K562 (cell line): ENCODE results near the gene CCR2. TPM values are rescaled to one million over a fixed set of nuclear protein-coding genes. Genes with fewer than 3 reads are reported as not detected.
"Not testable (repeated sequence)": the region's sequence is repeated elsewhere in the genome, so short reads cannot be mapped to it uniquely, and the experiment has no call there.

Experiments used
- ATAC-seq: fragments of 200-7000 bp; cut with Tn5 transposase; 3 replicates; pipeline ENCODE4 v1.9.1; 2020; ENCODE audit warnings: moderate library complexity
- BruUV-seq: library from RNA; stranded (reverse); fragments of 400-500 nt; replicated peaks from 2 replicates; lab custom pipeline; 2021; lab: Mats Ljungman, UMichigan
- CTCF ChIA-PET: fragments of 300-600 bp; formaldehyde crosslinking; extraction: SDS; loops from one replicate; lab custom pipeline; 2021; ENCODE audit warnings: low intra/inter-chr PET ratio; lab: Yijun Ruan, JAX
- POLR2A ChIA-PET: fragments of 300-600, 350-650 bp; sonication (Branson Sonifier 250); formaldehyde crosslinking; extraction: SDS; loops from one replicate; lab custom pipeline; 2021; ENCODE audit warnings: antibody characterized with exemption, inconsistent platforms; lab: Yijun Ruan, JAX
- DNase-seq, 4 experiments: peaks; one replicate each; pipeline versions ENCODE4 v3.0.0 to v3.0.0-alpha.2; 2011 to 2018; ENCODE audit warnings: low spot score in 3 of 4, mixed read lengths in 3 of 4; ENCODE audit errors: extremely low read depth in 1 of 4
- FAIRE-seq: peaks from 2 replicates; lab custom pipeline; 2011; peaks lifted over from hg19 to GRCh38; lab: Jason Lieb, UNC
- H2AFZ ChIP-seq: 2 replicates; pipeline ENCODE4 v1.6.0; 2011; ENCODE audit warnings: low read depth, low read length, control low read depth, inconsistent platforms
- H3K27ac ChIP-seq: fragments of 200-600 bp; 3 replicates; pipeline ENCODE4 v1.8.0; 2011; ENCODE audit warnings: low read depth, mild to moderate bottlenecking, control low read depth, inconsistent platforms, low read length, moderate library complexity, mixed read lengths; ENCODE audit errors: extremely low read depth
- H3K27me3 ChIP-seq, 2 experiments: fragments of 300-600 bp in 1 of 2; 2 replicates in 1 of 2; 3 replicates in 1 of 2; pipeline versions ENCODE4 v1.6.0 to v1.8.0; 2011; ENCODE audit warnings: inconsistent platforms in 2 of 2, low read length in 2 of 2, mild to moderate bottlenecking in 1 of 2, mixed read lengths in 1 of 2, moderate library complexity in 1 of 2; ENCODE audit not compliant: control insufficient read depth in 2 of 2, insufficient read depth in 2 of 2
- H3K36me3 ChIP-seq: fragments of 300-600 bp; 3 replicates; pipeline ENCODE4 v1.8.0; 2011; ENCODE audit warnings: mild to moderate bottlenecking, low read length, inconsistent platforms; ENCODE audit not compliant: control insufficient read depth, insufficient read depth
- H3K4me1 ChIP-seq, 2 experiments: fragments of 200-600 bp in 1 of 2; replicated peaks in 1 of 2; 2 replicates in 1 of 2; 3 replicates in 1 of 2; pipeline versions ENCODE4 v1.5.1 to v1.8.0; 2011; ENCODE audit warnings: inconsistent platforms in 2 of 2, low read length in 2 of 2, mild to moderate bottlenecking in 1 of 2, mixed read lengths in 1 of 2, moderate library complexity in 1 of 2; ENCODE audit not compliant: control insufficient read depth in 2 of 2, insufficient read depth in 2 of 2
- H3K4me2 ChIP-seq: 2 replicates; pipeline ENCODE4 v1.6.1; 2011; ENCODE audit warnings: low read length, control low read depth, inconsistent platforms, mixed read lengths; ENCODE audit not compliant: insufficient read depth
- H3K4me3 ChIP-seq: fragments of 200-600 bp; sonication (generic), shearing (Covaris generic); 2 replicates; pipeline ENCODE4 v1.5.1; 2016; ENCODE audit warnings: control low read depth, inconsistent platforms
- H3K79me2 ChIP-seq: fragments of 200-600 bp; 3 replicates; pipeline ENCODE4 v1.8.0; 2011; ENCODE audit warnings: low read length, inconsistent platforms; ENCODE audit not compliant: control insufficient read depth, insufficient read depth
- H3K9ac ChIP-seq, 2 experiments: 2 replicates each; pipeline versions ENCODE4 v1.6.0 to v1.6.1; 2011; ENCODE audit warnings: low read depth in 2 of 2, low read length in 2 of 2, control low read depth in 1 of 2, inconsistent platforms in 1 of 2, mild to moderate bottlenecking in 1 of 2, mixed read lengths in 1 of 2; ENCODE audit not compliant: insufficient read depth in 1 of 2
- H3K9me1 ChIP-seq: one replicate; pipeline ENCODE4 v1.6.0; 2011; ENCODE audit warnings: inconsistent platforms, mild to moderate bottlenecking, low read length, moderate library complexity; ENCODE audit not compliant: control insufficient read depth, insufficient read depth
- H3K9me3 ChIP-seq: replicated peaks from 2 replicates; pipeline ENCODE4 v1.5.1; 2011; ENCODE audit warnings: low read depth, low read length, inconsistent platforms; ENCODE audit not compliant: control insufficient read depth, insufficient read depth
- H4K20me1 ChIP-seq: replicated peaks from 2 replicates; pipeline ENCODE4 v1.6.1; 2011; ENCODE audit warnings: low read length, inconsistent platforms, mixed read lengths; ENCODE audit not compliant: control insufficient read depth, insufficient read depth
- ETS2 ChIP-seq: IDR thresholded peaks from 2 replicates; pipeline ENCODE4 v1.6.1; 2016; ENCODE audit warnings: borderline replicate concordance, missing genetic modification characterization, mild to moderate bottlenecking, moderate library complexity, missing compliant biosample characterization; ENCODE audit not compliant: poor library complexity, severe bottlenecking
- WGBS: fragments of 100-300 bp; shearing (Covaris generic); methylation state at CpG from one replicate; pipeline ENCODE4 v1.1.6; 2016; ENCODE audit warnings: low coverage, mixed read lengths; ENCODE audit not compliant: insufficient coverage; ENCODE audit errors: missing lambda C conversion rate; 5-methylcytosine and 5-hydroxymethylcytosine counted together
- in situ Hi-C: fragments of 300-500 bp; cut with MboI; formaldehyde crosslinking; loops from 4 replicates; pipeline ENCODE4 v1.15.0; 2018; ENCODE audit warnings: inconsistent platforms, mixed read lengths
- intact Hi-C: fragments of 100-400 bp; cut with micrococcal nuclease; formaldehyde crosslinking; loops from 2 replicates; pipeline ENCODE4 v1.14.2; 2022
- polyA plus RNA-seq, 8 experiments: library from polyadenylated mRNA; depleted of rRNA in 4 of 8; stranded (reverse) in 5 of 8; unstranded in 3 of 8; fragments of >200 nt; fragmentation: Nextera tagmentation in 2 of 8; fragmentation: Illumina TruSeq in 1 of 8; extraction: Ambion mirVana in 2 of 8; extraction: Trizol in 1 of 8; gene quantifications; 2 replicates each; pipeline versions ENCODE4 v1.2.1 to v1.2.3, GENCODE V29; 2011 to 2014; ENCODE audit warnings: inconsistent platforms in 1 of 8, missing spikeins in 1 of 8
- total RNA-seq, 7 experiments: library from RNA; depleted of rRNA in 6 of 7; stranded (reverse); fragments of >200 nt in 6 of 7; fragmentation: Illumina TruSeq in 2 of 7; extraction: Trizol in 2 of 7; gene quantifications; 2 replicates each; pipeline versions ENCODE4 v1.2.1 to v1.2.3, GENCODE V29; 2011 to 2021; ENCODE audit warnings: low replicate concordance in 1 of 7
- TF ChIP-seq, protein P1 (sequence below): sonication (generic); formaldehyde crosslinking; IDR thresholded peaks from 2 replicates; pipeline ENCODE4 v1.8.0; 2022; ENCODE audit warnings: mild to moderate bottlenecking, missing genetic modification reagents

The CCR2 gene
- total and polyA plus RNA-seq, 9 of the 15 experiments (the other 6 are each of a cell fraction or from before 2014, with no cell fraction given) = not detected

GRCh38 chr3:46325645-46326300 is 28.1 kb upstream of the CCR2 start:
- DNase-seq (no peak), FAIRE-seq (no peak), ATAC-seq (no peak)
- in situ Hi-C loops = no loop called here
- H3K9ac ChIP-seq = no peak overlapping the region
- H3K4me1 ChIP-seq = no peaks in the 10 kb centered on the region
- TF ChIP-seq, protein P1, sequence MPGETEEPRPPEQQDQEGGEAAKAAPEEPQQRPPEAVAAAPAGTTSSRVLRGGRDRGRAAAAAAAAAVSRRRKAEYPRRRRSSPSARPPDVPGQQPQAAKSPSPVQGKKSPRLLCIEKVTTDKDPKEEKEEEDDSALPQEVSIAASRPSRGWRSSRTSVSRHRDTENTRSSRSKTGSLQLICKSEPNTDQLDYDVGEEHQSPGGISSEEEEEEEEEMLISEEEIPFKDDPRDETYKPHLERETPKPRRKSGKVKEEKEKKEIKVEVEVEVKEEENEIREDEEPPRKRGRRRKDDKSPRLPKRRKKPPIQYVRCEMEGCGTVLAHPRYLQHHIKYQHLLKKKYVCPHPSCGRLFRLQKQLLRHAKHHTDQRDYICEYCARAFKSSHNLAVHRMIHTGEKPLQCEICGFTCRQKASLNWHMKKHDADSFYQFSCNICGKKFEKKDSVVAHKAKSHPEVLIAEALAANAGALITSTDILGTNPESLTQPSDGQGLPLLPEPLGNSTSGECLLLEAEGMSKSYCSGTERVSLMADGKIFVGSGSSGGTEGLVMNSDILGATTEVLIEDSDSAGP = no peak
- no peak for TF ChIP-seq ETS2 (tag)
- no peaks in the 10 kb centered on the region for H3K36me3 ChIP-seq
- H3K9me1 ChIP-seq = no peaks in the 10 kb centered on the region
- H3K4me2 ChIP-seq = no peak overlapping the region
- H3K79me2 ChIP-seq = no peaks in the 10 kb centered on the region
- H3K27me3 ChIP-seq = no peaks in the 10 kb centered on the region
- H3K27ac ChIP-seq = no peak overlapping the region
- ChIA-PET POLR2A (no interaction called here), CTCF (no interaction called here)
- H3K9me3 ChIP-seq = no peaks in the 10 kb centered on the region
- H2AFZ ChIP-seq = no peak overlapping the region
- whole genome bisulfite sequencing = 8% methylated on average over 1 of the region's 1 CpG
- no TSS peak for BruUV-seq
- H3K4me3 ChIP-seq = no peak overlapping the region
- no peaks in the 10 kb centered on the region for H4K20me1 ChIP-seq
- intact Hi-C loops = no loop called here

- H3K4me2 ChIP-seq, H3K27ac ChIP-seq, CTCF ChIA-PET, H3K79me2 ChIP-seq, H3K9me3 ChIP-seq, ATAC-seq, H3K9me1 ChIP-seq, H4K20me1 ChIP-seq, H3K9ac ChIP-seq, FAIRE-seq, H2AFZ ChIP-seq, in situ Hi-C loops, POLR2A ChIA-PET, H3K4me1 ChIP-seq, H3K27me3 ChIP-seq, H3K36me3 ChIP-seq, DNase-seq, BruUV-seq, H3K4me3 ChIP-seq, intact Hi-C loops: not testable (repeated sequence)
- WGBS = 3% methylated on average over 3 of the region's 3 CpGs
Measured at GRCh38 chr3:46330676-46331075, 23.2 kb upstream of the CCR2 start.
